HUES64 (cell line): ENCODE data around the gene WWOX.
A peak's percentile ranks its signal among the peaks of the same experiment; 100 is the strongest.

ENCODE experiments used
- H3K27ac ChIP-seq: 2 replicates; pipeline ENCODE4 v1.7.0; 2013; ENCODE audit warnings: low read depth, low read length, inconsistent platforms
- H3K27me3 ChIP-seq: 2 replicates; pipeline ENCODE4 v1.6.1; 2013; ENCODE audit warnings: mild to moderate bottlenecking, low read length; ENCODE audit not compliant: insufficient read depth
- H3K36me3 ChIP-seq: 2 replicates; pipeline ENCODE4 v1.6.1; 2013; ENCODE audit warnings: mild to moderate bottlenecking, low read length; ENCODE audit not compliant: insufficient read depth
- H3K4me1 ChIP-seq: 2 replicates; pipeline ENCODE4 v1.6.1; 2013; ENCODE audit warnings: mild to moderate bottlenecking, low read length, moderate library complexity; ENCODE audit not compliant: insufficient read depth
- H3K4me3 ChIP-seq: 2 replicates; pipeline ENCODE4 v1.5.1; 2013; ENCODE audit warnings: mild to moderate bottlenecking, low read length, moderate library complexity
- H3K9ac ChIP-seq: 2 replicates; pipeline ENCODE4 v1.6.1; 2013; ENCODE audit warnings: mild to moderate bottlenecking, low read depth, low read length
- H3K9me3 ChIP-seq: 2 replicates; pipeline ENCODE4 v1.6.1; 2013; ENCODE audit warnings: low read depth, low read length; ENCODE audit not compliant: insufficient read depth
- WGBS: fragments of 150-250, 120-280 bp; methylation state at CpG from one replicate; pipeline ENCODE4 v1.1.7; 2013; ENCODE audit warnings: missing lambda C conversion rate; 5-methylcytosine and 5-hydroxymethylcytosine counted together

Gene WWOX

DNA sequence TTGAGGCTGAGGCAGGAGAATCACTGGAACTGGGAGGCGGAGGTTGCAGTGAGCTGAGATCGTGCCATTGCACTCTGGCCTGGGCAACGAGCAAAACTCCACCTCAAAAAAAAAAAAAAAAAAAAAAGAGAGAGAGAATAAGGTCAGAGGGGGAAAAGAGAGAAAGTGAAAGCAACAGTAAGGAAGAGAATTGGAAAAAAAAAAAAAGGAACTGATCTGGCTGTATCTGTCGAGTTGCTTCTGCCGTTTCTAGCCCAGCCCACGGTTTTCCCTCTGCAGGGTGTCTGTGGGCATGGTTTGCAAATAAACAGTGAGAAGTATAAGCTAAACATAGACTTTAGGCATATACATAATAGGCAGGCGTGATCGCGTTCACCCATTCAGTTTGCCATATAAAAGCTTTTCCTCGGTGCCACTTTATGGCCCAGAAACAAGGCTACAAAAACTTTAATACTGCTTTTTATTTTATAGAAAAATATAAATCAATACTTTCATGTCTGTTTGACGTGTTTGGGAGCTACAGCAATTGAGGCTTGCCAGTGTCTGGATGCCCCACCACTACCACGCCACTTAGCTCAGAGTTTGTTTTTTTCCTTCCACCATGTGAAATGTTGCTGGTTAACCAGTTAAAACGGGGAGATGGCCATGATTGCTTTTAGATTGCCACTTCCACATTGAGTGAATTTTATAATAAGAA is 1064.4 kb downstream of the WWOX start:
- no peak overlapping the region for H3K27ac ChIP-seq
- H3K9me3 ChIP-seq: peaks cover 9% of the 10 kb centered on the region
- H3K36me3 ChIP-seq: no peaks in the 10 kb centered on the region
- H3K9ac ChIP-seq: no peak overlapping the region
- no peaks in the 10 kb centered on the region for H3K27me3 ChIP-seq
- H3K4me3 ChIP-seq: no peak overlapping the region
- 94% methylated on average over 12 of the region's 13 CpGs for WGBS
- peaks cover 16% of the 10 kb centered on the region for H3K4me1 ChIP-seq

DNA sequence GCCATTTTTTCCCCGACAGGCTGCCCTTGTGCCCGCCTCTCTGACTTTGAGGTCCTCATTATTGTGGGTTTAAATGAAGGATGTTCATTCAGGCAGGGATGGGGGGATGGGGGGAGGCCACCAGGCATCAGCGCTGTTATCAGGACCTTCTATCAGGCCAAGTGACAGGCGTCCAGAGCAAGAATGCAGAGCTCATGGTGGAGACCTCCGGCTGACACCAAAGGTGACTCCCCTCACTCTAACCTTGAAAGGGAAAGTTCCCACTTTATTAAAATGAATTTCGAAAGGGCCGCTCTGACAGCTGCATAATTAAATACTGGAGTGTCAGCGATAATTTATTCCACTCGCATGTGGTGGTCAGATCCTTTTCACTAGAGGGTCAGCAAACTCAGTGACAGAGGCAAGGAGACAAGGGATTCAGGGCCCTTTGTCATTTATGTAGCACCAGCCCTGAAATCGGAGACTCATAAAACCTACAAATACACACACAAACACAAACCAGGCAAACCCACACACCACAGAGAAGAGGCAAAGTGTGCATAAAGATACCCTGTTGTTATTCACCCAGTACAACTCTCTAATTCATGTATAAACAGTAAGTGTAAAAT is 1065.0 kb downstream of the WWOX start:
- H3K4me3 ChIP-seq: no peak overlapping the region
- 93% methylated on average over 10 of the region's 10 CpGs for WGBS
- H3K36me3 ChIP-seq: no peaks in the 10 kb centered on the region
- H3K9me3 ChIP-seq: peaks cover 9% of the 10 kb centered on the region
- no peaks in the 10 kb centered on the region for H3K27me3 ChIP-seq
- peaks cover 16% of the 10 kb centered on the region for H3K4me1 ChIP-seq
- H3K9ac ChIP-seq: no peak overlapping the region
- no peak overlapping the region for H3K27ac ChIP-seq

DNA sequence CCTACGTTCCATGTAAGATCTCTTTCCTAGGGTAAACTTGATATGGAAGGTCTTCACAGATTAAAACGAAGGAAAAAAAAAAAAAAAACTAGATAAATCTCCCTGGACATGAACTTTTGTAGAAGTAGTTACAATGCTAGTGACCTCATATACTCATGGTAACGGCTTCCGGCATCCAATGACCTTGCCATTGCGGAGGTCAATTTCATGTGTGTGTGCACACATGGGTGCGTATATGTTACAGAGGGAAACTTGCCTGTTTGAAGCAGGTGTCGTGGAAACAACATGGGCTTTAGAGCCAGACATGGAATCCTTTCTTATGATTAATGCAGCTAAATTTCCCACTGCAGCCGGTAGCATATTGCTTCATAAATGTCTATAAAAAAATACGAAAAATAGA is 1065.6 kb downstream of the WWOX start:
- Histone ChIP-seq H3K27me3 (no peaks in the 10 kb centered on the region), H3K27ac (no peak overlapping the region), H3K4me1 (peaks cover 21% of the 10 kb centered on the region), H3K9me3 (peaks cover 9% of the 10 kb centered on the region), H3K36me3 (no peaks in the 10 kb centered on the region), H3K9ac (no peak overlapping the region), H3K4me3 (no peak overlapping the region)
- WGBS: 95% methylated on average over 7 of the region's 9 CpGs

- no peaks in the 10 kb centered on the region for H3K36me3 ChIP-seq
- peaks cover 23% of the 10 kb centered on the region for H3K4me1 ChIP-seq
- H3K9me3 ChIP-seq: peaks cover 9% of the 10 kb centered on the region
- 92% methylated on average over 9 of the region's 9 CpGs for WGBS
- H3K27ac ChIP-seq: no peak overlapping the region
- H3K27me3 ChIP-seq: no peaks in the 10 kb centered on the region
- no peak overlapping the region for H3K4me3 ChIP-seq
- H3K9ac ChIP-seq: no peak overlapping the region
Measured at GRCh38 chr16:79165506-79165905, 1066.1 kb downstream of the WWOX start.

DNA sequence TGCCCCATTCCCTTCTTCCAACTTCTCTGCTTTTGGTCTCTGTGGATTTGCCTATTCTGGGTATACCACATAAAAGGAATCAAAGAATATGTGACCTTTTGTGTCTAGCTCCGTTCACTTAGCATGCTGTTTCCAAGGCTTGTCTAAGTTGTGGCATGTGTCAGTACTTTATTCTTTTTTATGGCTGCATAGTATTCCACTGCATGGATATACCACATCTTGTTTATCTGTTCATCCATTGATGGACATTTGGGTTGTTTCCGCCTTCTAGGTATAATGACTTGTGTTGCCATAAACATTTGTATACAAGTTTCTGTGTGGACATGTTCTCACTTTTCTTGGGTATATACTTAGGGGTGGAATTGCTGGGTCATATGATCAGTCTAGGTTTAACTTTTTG is 1068.4 kb downstream of the WWOX start:
- no peak overlapping the region for H3K4me3 ChIP-seq
- H3K9me3 ChIP-seq: peaks cover 9% of the 10 kb centered on the region
- no peak overlapping the region for H3K27ac ChIP-seq
- H3K27me3 ChIP-seq: no peaks in the 10 kb centered on the region
- H3K9ac ChIP-seq: no peak overlapping the region
- no peaks in the 10 kb centered on the region for H3K36me3 ChIP-seq
- WGBS: 94% methylated on average over 2 of the region's 2 CpGs
- H3K4me1 ChIP-seq: peaks cover 23% of the 10 kb centered on the region

DNA sequence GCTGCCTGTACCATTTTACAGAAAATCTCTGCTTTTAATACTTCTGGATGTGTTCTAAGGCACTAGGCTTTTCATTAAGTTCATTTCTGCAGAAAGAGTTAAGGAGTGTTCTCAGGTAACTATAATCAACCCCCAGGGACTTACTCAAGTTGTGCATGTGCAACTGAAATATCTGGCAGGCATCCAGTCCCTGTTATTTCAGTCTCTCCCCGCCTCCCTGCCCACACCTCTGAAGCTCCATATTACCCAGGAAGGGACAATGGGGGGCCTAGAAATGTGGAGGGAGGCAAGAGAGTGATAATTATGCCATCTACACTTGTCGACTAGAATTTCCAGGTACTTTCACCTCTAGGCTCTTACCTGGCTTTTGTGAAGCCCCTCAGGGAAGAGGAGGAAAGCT is 1068.9 kb downstream of the WWOX start:
- peaks cover 23% of the 10 kb centered on the region for H3K4me1 ChIP-seq
- no peak overlapping the region for H3K4me3 ChIP-seq
- WGBS: 100% methylated on average over 2 of the region's 2 CpGs
- peak overlapping the region; percentile 91; the same call in 1 of the 2 replicates for H3K27ac ChIP-seq
- peaks cover 9% of the 10 kb centered on the region for H3K9me3 ChIP-seq
- no peaks in the 10 kb centered on the region for H3K27me3 ChIP-seq
- H3K9ac ChIP-seq: no peak overlapping the region
- H3K36me3 ChIP-seq: no peaks in the 10 kb centered on the region

DNA sequence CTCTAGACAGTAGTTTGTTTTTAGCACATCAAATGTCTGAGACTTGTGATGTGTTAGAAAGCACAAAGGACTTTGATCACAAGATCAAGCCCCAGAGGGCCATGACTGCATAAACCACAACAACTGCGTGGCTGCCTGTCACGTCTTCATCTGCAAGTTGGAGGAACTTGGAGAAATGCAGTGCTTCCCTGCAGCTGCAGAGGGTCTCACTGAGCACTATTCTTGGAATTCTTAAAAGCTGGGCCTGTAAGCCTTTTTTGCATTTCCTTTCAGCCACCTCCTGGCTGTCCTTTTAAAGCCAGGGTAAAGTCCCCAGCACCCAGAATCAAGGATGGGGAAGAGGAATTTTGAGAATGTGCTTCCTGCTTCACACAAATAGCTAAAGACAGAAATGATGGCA is 1069.8 kb downstream of the WWOX start:
- Histone ChIP-seq H3K36me3 (no peaks in the 10 kb centered on the region), H3K4me1 (peaks cover 20% of the 10 kb centered on the region), H3K27ac (peak overlapping the region; percentile 91; the same call in 1 of the 2 replicates), H3K27me3 (no peaks in the 10 kb centered on the region), H3K4me3 (no peak overlapping the region), H3K9ac (no peak overlapping the region), H3K9me3 (peaks cover 9% of the 10 kb centered on the region)
- WGBS: 10% methylated on average over 2 of the region's 2 CpGs

GRCh38 chr16:79170555-79171246 is 1071.2 kb downstream of the WWOX start:
- Histone ChIP-seq H3K4me3 (no peak overlapping the region), H3K4me1 (peaks cover 20% of the 10 kb centered on the region), H3K27me3 (no peaks in the 10 kb centered on the region), H3K36me3 (no peaks in the 10 kb centered on the region), H3K9ac (no peak overlapping the region), H3K27ac (no peak overlapping the region), H3K9me3 (peaks cover 9% of the 10 kb centered on the region)
- 88% methylated on average over 5 of the region's 7 CpGs for WGBS

- Histone ChIP-seq H3K9ac (no peak overlapping the region), H3K4me3 (no peak overlapping the region), H3K27ac (no peak overlapping the region), H3K4me1 (peaks cover 14% of the 10 kb centered on the region), H3K36me3 (no peaks in the 10 kb centered on the region), H3K27me3 (no peaks in the 10 kb centered on the region), H3K9me3 (peaks cover 9% of the 10 kb centered on the region)
- 95% methylated on average over 1 of the region's 4 CpGs for WGBS
Measured at GRCh38 chr16:79171504-79171903, 1072.0 kb downstream of the WWOX start.

GRCh38 chr16:79171931-79172705 is 1072.7 kb downstream of the WWOX start:
- Histone ChIP-seq H3K27me3 (no peaks in the 10 kb centered on the region), H3K4me3 (no peak overlapping the region), H3K36me3 (no peaks in the 10 kb centered on the region), H3K9me3 (peaks cover 9% of the 10 kb centered on the region), H3K4me1 (peaks cover 13% of the 10 kb centered on the region), H3K27ac (no peak overlapping the region), H3K9ac (no peak overlapping the region)
- WGBS: 90% methylated on average over 15 of the region's 15 CpGs

DNA sequence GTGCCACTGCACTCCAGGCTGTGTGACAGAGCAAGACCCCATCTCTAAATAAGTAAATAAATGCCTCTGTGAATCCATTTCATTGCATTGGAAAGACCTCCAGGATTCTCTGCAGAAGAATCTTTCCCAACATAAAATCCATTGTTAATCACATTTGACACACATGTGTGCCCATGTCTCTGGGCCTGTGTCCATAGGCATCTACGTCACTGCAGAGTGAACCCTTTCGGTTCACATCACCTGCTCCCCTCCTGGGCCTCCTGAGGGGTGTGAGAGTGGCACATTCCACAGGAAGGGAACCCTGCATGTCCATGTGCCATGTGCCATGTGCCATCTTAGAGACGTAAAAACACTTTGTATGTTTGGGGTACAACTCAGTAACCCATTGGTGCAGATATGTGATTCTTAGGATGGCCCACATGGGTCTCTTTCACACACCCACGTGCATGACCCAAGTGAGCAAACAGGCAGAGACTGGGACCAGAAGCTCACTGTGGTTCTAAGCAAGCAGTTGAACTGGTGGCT is 1073.6 kb downstream of the WWOX start:
- peaks cover 13% of the 10 kb centered on the region for H3K4me1 ChIP-seq
- H3K27ac ChIP-seq: no peak overlapping the region
- WGBS: 97% methylated on average over 4 of the region's 4 CpGs
- H3K9ac ChIP-seq: no peak overlapping the region
- no peak overlapping the region for H3K4me3 ChIP-seq
- peaks cover 2% of the 10 kb centered on the region for H3K9me3 ChIP-seq
- no peaks in the 10 kb centered on the region for H3K27me3 ChIP-seq
- no peaks in the 10 kb centered on the region for H3K36me3 ChIP-seq
